ENCODE results near the gene MYO1D.

Gene MYO1D

DNA sequence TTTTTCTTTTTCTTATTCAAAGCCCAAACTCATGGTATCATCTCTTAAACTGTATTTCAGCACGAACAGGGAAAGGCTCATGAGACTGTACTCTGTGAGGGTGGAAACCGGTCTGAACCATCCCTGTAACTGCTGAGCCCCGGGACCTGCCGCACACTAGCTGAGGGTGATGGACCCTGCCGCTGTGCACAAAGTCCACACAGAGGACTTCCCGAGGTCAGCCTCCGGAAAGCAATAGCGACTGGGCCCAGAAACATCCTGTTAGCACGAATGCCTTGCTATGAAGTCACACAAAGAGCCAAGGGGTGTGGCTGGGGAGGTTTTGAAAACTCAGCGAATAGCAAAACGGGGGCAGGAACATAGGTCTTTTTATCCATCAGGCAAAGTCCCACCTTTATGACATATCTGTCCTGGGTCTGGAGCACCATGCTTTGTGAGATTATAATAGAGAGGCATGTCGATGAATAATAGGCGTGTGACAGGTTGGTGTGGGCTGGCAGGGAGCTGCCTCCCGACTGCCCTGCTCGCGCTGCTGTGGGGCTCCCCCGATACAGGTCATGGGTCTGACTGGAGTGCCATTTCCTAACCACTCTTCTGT lies 356.7 kb downstream of the MYO1D start:
- DNase-seq, result peak; percentile 64

DNA sequence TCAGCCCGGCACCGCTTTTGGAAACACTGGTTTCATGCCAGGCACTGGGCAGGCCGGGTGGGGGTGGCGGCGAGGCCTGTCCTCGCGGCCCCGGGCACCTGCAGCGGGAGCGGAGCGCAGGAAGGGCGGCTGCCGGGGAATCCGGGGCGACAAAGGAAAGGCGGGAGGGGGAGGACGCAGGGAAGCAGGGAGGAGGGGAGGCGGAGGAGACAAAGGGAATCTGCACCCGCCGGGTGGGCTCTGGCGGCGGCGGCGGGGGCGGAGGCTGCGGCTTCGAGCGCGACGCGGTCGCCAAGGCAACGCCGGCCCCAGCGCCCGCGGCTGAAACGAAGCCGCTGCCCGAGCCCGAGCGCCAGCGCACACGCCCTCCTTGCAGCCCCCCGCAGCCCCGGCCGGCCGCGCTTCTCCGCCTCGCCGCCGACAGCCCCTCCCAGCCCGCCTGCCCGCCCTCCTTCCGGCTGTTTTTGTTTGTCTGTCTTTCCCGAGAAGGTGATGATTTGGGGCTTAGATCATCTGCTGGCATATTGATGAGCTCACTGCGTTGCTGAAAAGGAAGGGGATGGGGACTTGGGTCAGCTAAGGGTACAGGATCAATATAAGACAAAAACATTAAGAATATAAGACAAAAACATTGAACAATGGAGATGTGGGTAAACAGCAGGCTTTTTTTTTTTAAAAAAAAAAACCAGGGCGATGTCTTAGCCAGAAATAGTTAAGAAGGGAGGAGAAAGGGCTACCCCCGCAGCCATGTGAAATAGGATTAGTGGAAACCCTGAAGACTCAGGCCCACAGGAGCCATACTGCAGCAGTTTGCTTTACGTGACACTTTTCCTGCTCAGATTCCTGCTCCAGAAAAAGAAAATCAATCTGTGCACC lies 357.5 kb downstream of the MYO1D start:
- peak; percentile 77 for DNase-seq

DNA sequence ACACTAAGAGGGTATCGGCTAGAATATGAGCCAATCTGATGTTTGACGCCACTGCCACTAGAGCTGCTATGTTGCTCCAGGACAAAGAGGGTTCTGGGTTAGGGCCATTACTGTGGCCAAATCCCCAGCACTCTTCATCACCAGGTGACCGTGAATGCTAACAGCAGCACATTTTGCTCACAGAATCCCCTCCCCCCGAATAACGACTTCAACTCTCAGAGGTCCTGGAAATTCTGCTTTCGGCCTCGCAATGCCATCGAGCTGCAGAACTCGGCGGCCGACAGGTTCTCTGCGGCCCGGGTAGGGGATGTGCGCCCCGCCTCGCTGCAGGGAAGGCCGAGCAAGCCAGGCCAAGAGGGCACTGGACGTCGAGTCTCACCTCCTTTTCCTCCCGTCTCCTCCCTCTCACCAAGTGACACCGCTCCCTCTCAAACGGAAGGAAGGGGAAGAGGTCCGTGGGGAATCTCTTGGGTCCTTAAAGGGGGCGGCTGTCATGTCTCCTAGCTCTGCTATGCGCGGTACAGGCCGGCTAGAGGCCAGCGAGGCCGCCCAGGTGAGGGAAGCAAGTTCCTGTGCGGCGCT lies 358.2 kb downstream of the MYO1D start:
- DNase-seq, result no peak

- DNase-seq, result no peak
Measured at GRCh38 chr17:32517982-32518381, 358.9 kb downstream of the MYO1D start.

GRCh38 chr17:32516940-32517701 lies 359.8 kb downstream of the MYO1D start:
- peak; percentile 15 for DNase-seq

GRCh38 chr17:32516450-32516849 lies 360.5 kb downstream of the MYO1D start:
- peak; percentile 17 for DNase-seq

GRCh38 chr17:32515677-32516383 lies 361.1 kb downstream of the MYO1D start:
- DNase-seq, result no peak

- no peak for DNase-seq
Measured at GRCh38 chr17:32514606-32515005, 362.3 kb downstream of the MYO1D start.

GRCh38 chr17:32513579-32513978 lies 363.3 kb downstream of the MYO1D start:
- no peak for DNase-seq

GRCh38 chr17:32512328-32512727 lies 364.6 kb downstream of the MYO1D start:
- no peak for DNase-seq

DNA sequence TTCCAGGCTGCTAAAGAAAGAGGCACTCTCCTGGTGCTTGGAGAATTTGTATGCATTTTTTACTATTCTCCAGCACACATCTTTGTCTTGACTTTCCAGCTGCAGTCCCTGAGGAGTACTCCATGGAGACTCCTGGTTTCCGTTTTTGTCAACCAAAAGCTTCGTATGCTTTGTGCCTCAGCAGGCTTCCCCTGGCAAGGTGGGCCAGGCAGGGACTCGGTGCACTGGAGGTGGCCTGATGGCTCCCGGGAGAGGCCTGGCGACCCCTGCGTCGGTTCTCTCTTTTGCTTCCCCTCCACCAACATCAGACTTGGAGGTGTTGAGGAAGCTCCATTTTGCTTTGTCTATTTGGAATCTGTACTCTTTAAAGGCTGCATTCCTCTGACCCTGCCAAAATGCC lies 366.5 kb downstream of the MYO1D start:
- DNase-seq, result no peak

DNA sequence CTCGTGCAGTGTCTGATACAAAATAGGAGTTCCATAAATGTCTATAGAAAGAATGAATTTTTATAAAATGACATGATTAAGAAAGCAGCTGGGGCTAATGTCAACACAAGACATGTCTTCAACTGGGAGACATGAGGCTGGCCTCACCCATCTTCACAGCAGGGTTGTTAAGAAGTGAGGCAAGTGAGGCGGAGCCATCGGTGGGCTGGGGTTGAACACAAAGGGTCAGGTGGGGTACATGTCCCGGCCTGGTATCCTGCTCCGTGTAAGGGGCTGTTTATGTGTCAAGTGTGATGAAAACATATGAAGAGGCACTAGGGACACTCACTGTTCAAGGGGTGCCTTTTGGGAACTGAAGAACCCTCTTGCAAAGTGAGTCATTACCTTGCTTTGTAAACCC lies 368.0 kb downstream of the MYO1D start:
- DNase-seq, result no peak

DNA sequence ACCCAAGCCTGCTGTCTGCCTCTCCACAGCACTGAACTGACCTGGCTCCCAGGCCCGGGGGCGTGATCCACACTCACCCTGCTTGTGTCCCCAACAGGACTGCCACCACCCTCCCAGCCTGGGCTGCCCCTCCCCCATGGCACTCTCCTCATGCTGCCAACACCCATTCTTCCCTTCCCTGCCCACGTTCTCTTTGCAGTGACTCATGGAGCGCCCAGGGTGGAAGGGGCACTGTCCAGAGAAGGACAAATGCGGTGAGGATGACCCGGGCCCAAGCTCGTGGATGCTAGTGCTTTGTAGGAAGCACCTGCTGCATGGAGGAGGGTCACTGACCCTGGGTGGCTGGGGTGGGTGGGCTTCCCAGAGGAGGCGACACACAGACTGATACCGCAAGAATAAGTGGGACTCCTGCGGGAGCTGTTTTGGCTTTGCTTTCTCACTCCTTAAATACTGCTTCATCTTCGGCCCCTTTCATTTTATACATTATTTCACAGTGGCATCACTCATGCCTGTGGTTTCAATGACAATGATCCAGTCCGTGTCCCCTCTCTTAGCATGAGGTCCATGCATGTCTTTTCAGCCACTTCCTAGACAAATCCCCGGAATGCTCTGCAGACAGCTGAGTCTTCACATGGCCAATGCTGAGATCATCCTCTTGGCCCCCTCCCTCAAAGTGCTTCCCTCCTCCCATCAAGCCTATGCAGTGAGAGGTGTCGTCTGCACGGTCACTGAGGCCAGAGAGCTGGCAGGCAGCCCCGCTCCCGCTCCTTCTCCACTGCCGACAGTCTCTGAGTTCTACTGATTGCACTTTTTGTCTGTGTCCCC lies 372.5 kb downstream of the MYO1D start:
- no peak for DNase-seq

DNA sequence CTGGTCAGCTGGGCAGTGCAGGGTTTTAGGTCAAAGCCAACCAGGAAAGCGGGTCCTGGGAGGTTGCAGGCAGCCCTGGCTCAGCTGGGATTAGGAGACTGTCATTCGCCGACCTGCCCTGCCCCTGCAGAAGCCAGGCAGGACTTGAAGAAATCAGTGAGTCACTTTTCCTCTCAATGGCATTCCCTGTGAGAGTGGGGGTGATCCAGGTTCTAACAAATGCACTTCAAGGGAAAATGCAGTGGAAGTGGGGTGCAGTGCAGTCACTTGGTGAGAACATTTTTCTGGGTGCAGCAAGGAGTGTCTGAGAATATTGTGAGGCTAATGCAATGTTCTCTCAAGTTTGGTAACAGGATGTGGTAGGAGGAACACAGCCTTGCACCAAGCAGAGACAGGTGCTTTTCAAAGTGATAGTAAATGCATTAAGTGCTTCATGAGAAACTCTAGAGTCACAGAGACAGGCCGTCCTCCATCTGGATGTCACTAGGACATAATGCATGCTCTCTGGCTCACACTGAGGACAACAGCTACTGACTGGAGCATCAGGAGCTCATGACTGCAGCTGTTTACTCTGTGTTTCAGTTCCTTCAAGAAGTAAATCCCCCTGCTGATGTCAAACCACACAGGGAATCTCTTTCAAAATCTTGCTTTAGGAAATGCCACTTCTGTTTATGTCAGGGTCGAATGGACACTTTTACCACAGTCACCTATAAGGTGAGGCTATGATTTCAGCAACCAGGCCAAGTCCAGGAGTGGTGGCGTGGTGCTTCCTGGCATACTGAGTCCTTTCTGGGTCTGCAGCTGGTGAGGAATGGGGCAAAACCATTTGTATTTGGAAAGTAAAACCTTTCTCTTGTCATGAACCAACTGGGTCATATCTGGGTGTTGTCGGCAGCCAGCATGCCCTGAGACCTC lies 373.4 kb downstream of the MYO1D start:
- no peak for DNase-seq

DNA sequence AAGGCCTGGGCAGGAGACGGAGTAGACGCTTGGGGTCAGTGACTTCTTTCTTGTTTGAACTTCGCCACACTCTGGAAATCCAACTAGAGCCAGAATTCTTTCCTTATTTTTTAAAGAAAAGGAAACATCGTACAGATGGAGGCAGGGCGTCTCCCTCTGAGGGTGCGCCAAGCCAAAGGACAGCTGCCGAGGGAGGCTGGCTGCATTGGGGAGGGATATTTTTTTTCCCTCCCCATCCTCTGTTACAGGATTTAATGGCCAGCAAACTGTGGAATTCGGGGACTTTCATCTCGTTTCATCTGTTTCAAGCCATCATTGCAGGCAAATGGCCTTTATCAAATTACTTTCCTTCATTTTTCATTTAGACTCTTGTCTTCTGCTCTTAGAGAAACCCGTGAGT lies 374.2 kb downstream of the MYO1D start:
- DNase-seq, result no peak

- DNase-seq, result no peak
Measured at GRCh38 chr17:32502013-32502412, 374.9 kb downstream of the MYO1D start.

DNA sequence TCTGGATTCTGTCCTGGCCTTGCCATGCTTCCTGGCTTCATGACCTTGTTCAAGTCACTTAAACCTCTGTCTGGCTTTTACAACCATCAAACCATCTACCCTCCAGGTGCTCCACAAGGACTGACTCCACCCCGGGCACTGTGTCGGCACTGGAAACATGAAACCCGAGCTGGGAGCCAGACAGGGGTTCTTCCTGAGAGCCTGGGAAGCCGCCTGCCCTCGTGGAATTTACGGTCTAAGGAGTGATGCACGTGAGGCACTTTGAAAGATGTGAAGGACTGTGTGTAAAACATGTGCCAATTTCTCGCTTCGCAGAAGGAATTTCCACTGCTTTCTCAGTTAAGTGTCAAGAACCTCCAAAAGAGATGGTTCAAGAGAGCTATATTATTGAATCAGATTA lies 378.5 kb downstream of the MYO1D start:
- DNase-seq, result peak; percentile 70

DNA sequence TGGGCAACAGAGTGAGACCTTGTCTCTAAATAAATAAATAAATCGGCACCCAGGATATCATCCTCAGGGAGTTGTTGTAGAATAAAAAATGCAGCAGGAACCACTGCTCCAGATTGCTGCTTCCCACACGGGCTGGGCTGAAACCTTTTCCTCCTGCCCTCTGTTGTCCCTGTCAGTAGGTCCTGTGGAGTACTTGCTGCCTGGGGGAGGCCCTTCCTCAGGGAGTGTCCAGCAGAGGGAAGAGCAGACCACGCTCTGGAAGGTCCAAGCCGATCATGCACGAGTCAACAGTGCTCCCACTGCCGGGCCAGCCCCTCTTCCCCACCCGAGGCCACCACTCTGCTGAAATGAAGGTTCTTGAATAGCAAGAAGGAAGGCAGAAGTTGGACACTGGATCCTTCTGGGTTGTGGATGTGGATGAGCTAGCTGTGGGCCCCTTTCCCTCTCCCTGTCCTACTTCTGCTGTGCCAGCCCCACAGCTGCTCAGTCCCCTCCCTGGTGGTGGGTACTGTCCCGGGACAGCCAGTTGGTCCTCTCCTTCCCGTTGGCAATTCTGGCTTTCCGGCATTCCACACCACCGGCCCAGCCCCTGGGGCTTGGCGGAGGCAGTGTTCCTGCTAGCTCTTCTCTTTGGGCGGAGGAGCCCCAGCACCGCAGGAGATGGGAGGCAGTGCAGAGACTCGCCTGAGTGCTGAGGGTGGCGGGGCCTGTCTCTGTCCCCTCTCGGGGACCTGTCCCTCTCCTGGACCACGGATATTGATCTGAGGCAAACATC lies 379.3 kb downstream of the MYO1D start:
- no peak for DNase-seq

DNA sequence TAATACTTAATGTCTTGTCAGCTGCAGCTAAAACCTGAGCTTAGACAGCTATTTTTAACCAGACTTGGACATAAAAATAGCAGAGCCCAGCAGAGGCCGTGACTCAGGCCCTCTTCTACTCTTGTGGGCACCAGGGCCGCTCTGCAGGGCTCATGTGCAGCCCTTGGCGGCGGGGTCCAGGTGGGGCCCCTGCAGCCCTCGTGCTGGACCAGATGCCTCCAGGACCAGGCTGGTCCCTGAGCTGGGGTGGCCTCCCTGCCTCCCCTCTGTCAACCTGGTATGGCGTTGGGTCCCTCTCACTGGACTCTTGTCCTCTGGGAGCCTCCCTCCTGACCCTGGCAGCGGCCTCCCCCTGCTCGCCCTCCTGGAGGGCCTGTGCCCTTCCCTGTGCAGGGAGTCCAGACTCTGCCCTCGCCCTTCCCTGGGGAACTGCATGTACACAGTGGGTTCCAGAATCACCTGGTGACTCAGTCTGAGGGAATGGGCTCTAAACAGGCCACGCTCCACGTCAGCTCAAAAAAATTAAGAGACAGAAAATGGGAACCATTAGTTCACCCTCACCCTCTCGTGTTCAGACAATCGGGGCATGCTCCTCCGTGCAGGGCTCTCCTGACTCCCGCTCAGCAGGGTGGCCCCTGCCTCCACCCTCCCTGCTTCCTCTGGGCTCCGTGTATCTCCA lies 380.4 kb downstream of the MYO1D start:
- DNase-seq, result no peak
